Activated T-cell treated with anti-CD3 and anti-CD28 coated beads, Interleukin-2, amount 50 U/mL, for 72 hours (primary cell): ENCODE results near the gene SLC30A5. TPM values are rescaled to one million over a fixed set of nuclear protein-coding genes. Genes with fewer than 3 reads are reported as not detected.
"Not testable (repeated sequence)": the region's sequence is repeated elsewhere in the genome, so short reads cannot be mapped to it uniquely, and the experiment has no call there.

ENCODE experiments used
- ATAC-seq, 2 donors: fragments of 150-1000 bp; cut with Tn5 transposase; replicated peaks in 1 of 2; 2 replicates each; pipeline ENCODE4 v1.10.0; 2021; ENCODE audit warnings: moderate library complexity in 2 of 2, mild to moderate bottlenecking in 1 of 2
- DNase-seq, 2 donors: peaks; one replicate each; pipeline ENCODE4 v3.0.0; 2021 to 2022; ENCODE audit warnings: mixed read lengths in 1 of 2
- H3K27ac Mint-ChIP-seq: one replicate; pipeline ENCODE4 v1.8.0; 2022; ENCODE audit warnings: mild to moderate bottlenecking, moderate library complexity, mixed read lengths
- H3K27me3 Mint-ChIP-seq: one replicate; pipeline ENCODE4 v1.8.0; 2022; ENCODE audit warnings: low read depth, mixed read lengths
- H3K36me3 Mint-ChIP-seq, 2 donors: one replicate each; pipeline ENCODE4 v1.8.0; 2022; ENCODE audit warnings: mixed read lengths in 2 of 2, mild to moderate bottlenecking in 1 of 2; ENCODE audit not compliant: insufficient read depth in 2 of 2
- H3K4me1 Mint-ChIP-seq: one replicate; pipeline ENCODE4 v1.8.0; 2022; ENCODE audit warnings: low read depth, mixed read lengths
- H3K4me3 Mint-ChIP-seq, 2 donors: one replicate each; pipeline ENCODE4 v1.8.0; 2022; ENCODE audit warnings: mild to moderate bottlenecking in 2 of 2, mixed read lengths in 2 of 2, moderate library complexity in 2 of 2
- H3K9me3 Mint-ChIP-seq, 2 donors: one replicate each; pipeline ENCODE4 v1.8.0; 2022; ENCODE audit warnings: mixed read lengths in 2 of 2
- total RNA-seq, 2 donors: library from RNA; stranded (reverse); gene quantifications; one replicate each; pipeline ENCODE4 v1.2.3, GENCODE V29; 2022

Gene SLC30A5
- total RNA-seq, 2 donors from 2014 or later = 31.7 to 37.0 TPM

- Mint-ChIP-seq H3K4me1 (no peaks in the 10 kb centered on the region), H3K27me3 (no peaks in the 10 kb centered on the region), H3K36me3 (peaks cover 0 to 8% of the 10 kb centered on the region in 2 donors), H3K4me3 (no peak overlapping the region), H3K27ac (no peak overlapping the region), H3K9me3 (no peaks in the 10 kb centered on the region)
- ATAC-seq (no peak), DNase-seq (no peak)
Observed at GRCh38 chr5:69129413-69129812, 35.6 kb downstream of the SLC30A5 start.

GRCh38 chr5:69130241-69130640 lies 36.4 kb downstream of the SLC30A5 start:
- Mint-ChIP-seq H3K27ac (no peak overlapping the region), H3K9me3 (no peaks in the 10 kb centered on the region), H3K36me3 (peaks cover 0 to 8% of the 10 kb centered on the region in 2 donors), H3K4me1 (no peaks in the 10 kb centered on the region), H3K27me3 (no peaks in the 10 kb centered on the region), H3K4me3 (no peak overlapping the region)
- ATAC-seq = no peak
- no peak for DNase-seq

GRCh38 chr5:69131304-69131703 lies 37.5 kb downstream of the SLC30A5 start:
- Mint-ChIP-seq H3K27ac (no peak overlapping the region), H3K4me1 (no peaks in the 10 kb centered on the region), H3K9me3 (no peaks in the 10 kb centered on the region), H3K36me3 (peaks cover 0 to 8% of the 10 kb centered on the region in 2 donors), H3K4me3 (no peak overlapping the region), H3K27me3 (no peaks in the 10 kb centered on the region)
- no peak for DNase-seq
- no peak for ATAC-seq

- no peaks in the 10 kb centered on the region for H3K27me3 Mint-ChIP-seq
- peaks cover 0 to 6% of the 10 kb centered on the region in 2 donors for H3K36me3 Mint-ChIP-seq
Observed at GRCh38 chr5:69134126-69134525, 40.3 kb downstream of the SLC30A5 start.

GRCh38 chr5:69136293-69136692 lies 42.5 kb downstream of the SLC30A5 start:
- H3K27me3 Mint-ChIP-seq = no peaks in the 10 kb centered on the region
- DNase-seq (no peak), ATAC-seq (no peak)
- H3K9me3 Mint-ChIP-seq = peaks cover 2 to 3% of the 10 kb centered on the region in 2 donors
- peaks cover 0 to 9% of the 10 kb centered on the region in 2 donors for H3K36me3 Mint-ChIP-seq
- no peak overlapping the region for H3K27ac Mint-ChIP-seq
- no peaks in the 10 kb centered on the region for H3K4me1 Mint-ChIP-seq
- no peak overlapping the region for H3K4me3 Mint-ChIP-seq

More at GRCh38 chr5:69134126-69134525, 40.3 kb downstream of the SLC30A5 start:
- Mint-ChIP-seq H3K4me1 (no peaks in the 10 kb centered on the region), H3K9me3 (no peaks in the 10 kb centered on the region), H3K27ac (no peak overlapping the region), H3K4me3 (no peak overlapping the region)
- no peak for DNase-seq
- ATAC-seq = no peak

GRCh38 chr5:69137208-69137607 lies 43.4 kb downstream of the SLC30A5 start:
- ATAC-seq, H3K27me3 Mint-ChIP-seq, H3K36me3 Mint-ChIP-seq, DNase-seq, H3K27ac Mint-ChIP-seq, H3K9me3 Mint-ChIP-seq, H3K4me1 Mint-ChIP-seq, H3K4me3 Mint-ChIP-seq: not testable (repeated sequence)

GRCh38 chr5:69137807-69138206 lies 44.0 kb downstream of the SLC30A5 start:
- ATAC-seq = no peak
- Mint-ChIP-seq H3K4me1 (no peaks in the 10 kb centered on the region), H3K27me3 (no peaks in the 10 kb centered on the region), H3K4me3 (no peak overlapping the region), H3K9me3 (peaks cover 2 to 3% of the 10 kb centered on the region in 2 donors), H3K27ac (no peak overlapping the region), H3K36me3 (peaks cover 0 to 10% of the 10 kb centered on the region in 2 donors)
- DNase-seq = no peak

GRCh38 chr5:69138766-69139165 lies 45.0 kb downstream of the SLC30A5 start:
- H3K27ac Mint-ChIP-seq = no peak overlapping the region
- DNase-seq = no peak

GRCh38 chr5:69140239-69140638 lies 46.4 kb downstream of the SLC30A5 start:
- ATAC-seq, H3K27me3 Mint-ChIP-seq, H3K27ac Mint-ChIP-seq, DNase-seq, H3K9me3 Mint-ChIP-seq, H3K4me3 Mint-ChIP-seq, H3K4me1 Mint-ChIP-seq, H3K36me3 Mint-ChIP-seq: not testable (repeated sequence)

More at GRCh38 chr5:69138766-69139165, 45.0 kb downstream of the SLC30A5 start:
- no peaks in the 10 kb centered on the region for H3K4me1 Mint-ChIP-seq
- H3K27me3 Mint-ChIP-seq = no peaks in the 10 kb centered on the region
- ATAC-seq = no peak
- peaks cover 2 to 3% of the 10 kb centered on the region in 2 donors for H3K9me3 Mint-ChIP-seq
- no peak overlapping the region for H3K4me3 Mint-ChIP-seq
- peaks cover 1 to 6% of the 10 kb centered on the region in 2 donors for H3K36me3 Mint-ChIP-seq

- H3K4me1 Mint-ChIP-seq = no peaks in the 10 kb centered on the region
- no peaks in the 10 kb centered on the region for H3K27me3 Mint-ChIP-seq
- no peak overlapping the region for H3K4me3 Mint-ChIP-seq
- H3K27ac Mint-ChIP-seq = no peak overlapping the region
- H3K36me3 Mint-ChIP-seq = peaks cover 1 to 6% of the 10 kb centered on the region in 2 donors
- ATAC-seq (no peak), DNase-seq (no peak)
- peaks cover 2 to 3% of the 10 kb centered on the region in 2 donors for H3K9me3 Mint-ChIP-seq
Observed at GRCh38 chr5:69140827-69141226, 47.0 kb downstream of the SLC30A5 start.

- not testable (repeated sequence) for ATAC-seq, H3K4me1 Mint-ChIP-seq, H3K36me3 Mint-ChIP-seq, H3K9me3 Mint-ChIP-seq, DNase-seq, H3K27me3 Mint-ChIP-seq, H3K4me3 Mint-ChIP-seq, H3K27ac Mint-ChIP-seq
Observed at GRCh38 chr5:69148576-69148975, 54.8 kb downstream of the SLC30A5 start.

- ATAC-seq (no peak), DNase-seq (no peak)
- Mint-ChIP-seq H3K4me1 (no peaks in the 10 kb centered on the region), H3K27me3 (no peaks in the 10 kb centered on the region), H3K4me3 (no peak overlapping the region), H3K36me3 (no peaks in the 10 kb centered on the region), H3K9me3 (no peaks in the 10 kb centered on the region), H3K27ac (no peak overlapping the region)
Observed at GRCh38 chr5:69148981-69149675, 55.3 kb downstream of the SLC30A5 start.

GRCh38 chr5:69149676-69150010 lies 55.8 kb downstream of the SLC30A5 start:
- no peak for ATAC-seq
- no peaks in the 10 kb centered on the region for H3K36me3 Mint-ChIP-seq
- H3K27me3 Mint-ChIP-seq = no peaks in the 10 kb centered on the region
- H3K9me3 Mint-ChIP-seq = no peaks in the 10 kb centered on the region
- H3K4me1 Mint-ChIP-seq = no peaks in the 10 kb centered on the region
- no peak for DNase-seq
- no peak overlapping the region for H3K4me3 Mint-ChIP-seq
- no peak overlapping the region for H3K27ac Mint-ChIP-seq

GRCh38 chr5:69152731-69153130 lies 58.9 kb downstream of the SLC30A5 start:
- Mint-ChIP-seq H3K27ac (no peak overlapping the region), H3K4me1 (no peaks in the 10 kb centered on the region), H3K27me3 (no peaks in the 10 kb centered on the region), H3K4me3 (no peak overlapping the region), H3K9me3 (no peaks in the 10 kb centered on the region), H3K36me3 (no peaks in the 10 kb centered on the region)
- DNase-seq = no peak
- ATAC-seq = no peak
